Nephron (organoid): ENCODE measurements around the gene DSCAML1.

Experiments
- H3K27ac Mint-ChIP-seq, 3 experiments: 2 replicates each; pipeline ENCODE4 v1.8.0; 2020; ENCODE audit warnings: mixed read lengths in 3 of 3, mild to moderate bottlenecking in 2 of 3, moderate library complexity in 1 of 3
- H3K27me3 Mint-ChIP-seq: 2 replicates; pipeline ENCODE4 v1.8.0; 2021; ENCODE audit warnings: low read depth, mild to moderate bottlenecking, moderate library complexity, mixed read lengths
- H3K36me3 Mint-ChIP-seq: 2 replicates; pipeline ENCODE4 v1.8.0; 2020; ENCODE audit warnings: low read depth, mixed read lengths
- H3K4me1 Mint-ChIP-seq: 2 replicates; pipeline ENCODE4 v1.8.0; 2020; ENCODE audit warnings: mixed read lengths
- H3K4me3 Mint-ChIP-seq, 3 experiments: 2 replicates each; pipeline ENCODE4 v1.8.0; 2020; ENCODE audit warnings: mild to moderate bottlenecking in 3 of 3, mixed read lengths in 3 of 3, moderate library complexity in 2 of 3
- H3K9me3 Mint-ChIP-seq: 2 replicates; pipeline ENCODE4 v1.8.0; 2020; ENCODE audit warnings: mixed read lengths
- CTCF ChIP-seq, 3 experiments: fragments of 200-600 bp; sonication (generic); IDR thresholded peaks; one replicate each; pipeline ENCODE4 v1.5.0; 2021; ENCODE audit warnings: antibody characterized with exemption in 3 of 3; ENCODE audit not compliant: unreplicated experiment in 3 of 3

DSCAML1 gene

GRCh38 chr11:117421041-117421440 is 376.0 kb downstream of the DSCAML1 start:
- Mint-ChIP-seq H3K9me3 (no peaks in the 10 kb centered on the region), H3K4me1 (no peaks in the 10 kb centered on the region), H3K27ac (no peak overlapping the region), H3K4me3 (no peak overlapping the region), H3K36me3 (no peaks in the 10 kb centered on the region), H3K27me3 (peaks cover 19% of the 10 kb centered on the region)
- no peak for TF ChIP-seq CTCF (IDR thresholded peaks at IDR 0.05; ENCODE audit: unreplicated experiment in 3 of 3)

- Mint-ChIP-seq H3K9me3 (no peaks in the 10 kb centered on the region), H3K36me3 (no peaks in the 10 kb centered on the region), H3K4me1 (no peaks in the 10 kb centered on the region), H3K4me3 (no peak overlapping the region), H3K27ac (no peak overlapping the region), H3K27me3 (peaks cover 15% of the 10 kb centered on the region)
- TF ChIP-seq CTCF (IDR thresholded peaks at IDR 0.05; ENCODE audit: unreplicated experiment in 3 of 3) = no peak
These were observed 376.4 kb downstream of the DSCAML1 start for GRCh38 chr11:117420598-117420997.

GRCh38 chr11:117420143-117420485 is 376.9 kb downstream of the DSCAML1 start:
- no peaks in the 10 kb centered on the region for H3K4me1 Mint-ChIP-seq
- TF ChIP-seq CTCF (IDR thresholded peaks at IDR 0.05; ENCODE audit: unreplicated experiment in 3 of 3) = no peak
- peaks cover 14% of the 10 kb centered on the region for H3K27me3 Mint-ChIP-seq
- no peaks in the 10 kb centered on the region for H3K36me3 Mint-ChIP-seq
- no peaks in the 10 kb centered on the region for H3K9me3 Mint-ChIP-seq
- no peak overlapping the region for H3K4me3 Mint-ChIP-seq
- no peak overlapping the region for H3K27ac Mint-ChIP-seq

GRCh38 chr11:117419482-117420142 is 377.4 kb downstream of the DSCAML1 start:
- no peak overlapping the region for H3K27ac Mint-ChIP-seq
- H3K9me3 Mint-ChIP-seq = no peaks in the 10 kb centered on the region
- TF ChIP-seq CTCF (IDR thresholded peaks at IDR 0.05; ENCODE audit: unreplicated experiment in 3 of 3) = no peak
- H3K4me1 Mint-ChIP-seq = no peaks in the 10 kb centered on the region
- H3K36me3 Mint-ChIP-seq = no peaks in the 10 kb centered on the region
- peaks cover 10% of the 10 kb centered on the region for H3K27me3 Mint-ChIP-seq
- H3K4me3 Mint-ChIP-seq = no peak overlapping the region

GRCh38 chr11:117418737-117419481 is 378.1 kb downstream of the DSCAML1 start:
- Mint-ChIP-seq H3K36me3 (no peaks in the 10 kb centered on the region), H3K4me1 (no peaks in the 10 kb centered on the region), H3K4me3 (no peak overlapping the region), H3K27ac (no peak overlapping the region), H3K27me3 (peaks cover 10% of the 10 kb centered on the region), H3K9me3 (no peaks in the 10 kb centered on the region)
- TF ChIP-seq CTCF (IDR thresholded peaks at IDR 0.05; ENCODE audit: unreplicated experiment in 3 of 3) = no peak

- Mint-ChIP-seq H3K4me3 (no peak overlapping the region), H3K27ac (no peak overlapping the region), H3K4me1 (no peaks in the 10 kb centered on the region), H3K36me3 (no peaks in the 10 kb centered on the region), H3K27me3 (peaks cover 10% of the 10 kb centered on the region), H3K9me3 (no peaks in the 10 kb centered on the region)
- no peak for TF ChIP-seq CTCF (IDR thresholded peaks at IDR 0.05; ENCODE audit: unreplicated experiment in 3 of 3)
These were observed 379.2 kb downstream of the DSCAML1 start for GRCh38 chr11:117417856-117418255.
